Fibroblast of skin of scalp (primary cell): ENCODE results near the gene RNF43.
"Not testable (repeated sequence)": the region's sequence is repeated elsewhere in the genome, so short reads cannot be mapped to it uniquely, and the experiment has no call there.

Experiments
- DNase-seq: peaks from one replicate; pipeline ENCODE4 v3.0.0-alpha.2; 2013

The RNF43 gene

GRCh38 chr17:58409432-58409831 is 7.9 kb downstream of the RNF43 start:
- DNase-seq: no peak

GRCh38 chr17:58403311-58403710 is 14.0 kb downstream of the RNF43 start:
- DNase-seq: no peak

GRCh38 chr17:58402679-58403078 is 14.7 kb downstream of the RNF43 start:
- DNase-seq: peak; percentile 53

- DNase-seq: peak; percentile 70
These were observed 15.3 kb downstream of the RNF43 start for GRCh38 chr17:58402047-58402446.

GRCh38 chr17:58401287-58401686 is 16.0 kb downstream of the RNF43 start:
- DNase-seq: no peak

GRCh38 chr17:58400826-58401225 is 16.5 kb downstream of the RNF43 start:
- no peak for DNase-seq

- no peak for DNase-seq
These were observed 17.4 kb downstream of the RNF43 start for GRCh38 chr17:58399974-58400373.

GRCh38 chr17:58398574-58399266 is 18.6 kb downstream of the RNF43 start:
- no peak for DNase-seq

- DNase-seq: not testable (repeated sequence)
These were observed 19.9 kb downstream of the RNF43 start for GRCh38 chr17:58397421-58397820.

- DNase-seq: no peak
These were observed 21.2 kb downstream of the RNF43 start for GRCh38 chr17:58396173-58396572.

- no peak for DNase-seq
These were observed 22.7 kb downstream of the RNF43 start for GRCh38 chr17:58394534-58395223.

GRCh38 chr17:58391302-58391984 is 25.9 kb downstream of the RNF43 start:
- no peak for DNase-seq

- DNase-seq: no peak
These were observed 26.4 kb downstream of the RNF43 start for GRCh38 chr17:58390884-58391283.

GRCh38 chr17:58388302-58389190 is 28.8 kb downstream of the RNF43 start:
- DNase-seq: no peak

GRCh38 chr17:58387834-58388233 is 29.5 kb downstream of the RNF43 start:
- DNase-seq: no peak

GRCh38 chr17:58386708-58387107 is 30.6 kb downstream of the RNF43 start:
- no peak for DNase-seq

- no peak for DNase-seq
These were observed 31.9 kb downstream of the RNF43 start for GRCh38 chr17:58385359-58385899.

GRCh38 chr17:58384897-58385296 is 32.4 kb downstream of the RNF43 start:
- DNase-seq: no peak

GRCh38 chr17:58383892-58384462 is 33.4 kb downstream of the RNF43 start:
- DNase-seq: no peak

GRCh38 chr17:58382872-58383242 is 34.5 kb downstream of the RNF43 start:
- DNase-seq: no peak

- DNase-seq: no peak
These were observed 35.0 kb downstream of the RNF43 start for GRCh38 chr17:58382108-58382871.
